ENCODE measurements around the gene ABCC11.

DNA sequence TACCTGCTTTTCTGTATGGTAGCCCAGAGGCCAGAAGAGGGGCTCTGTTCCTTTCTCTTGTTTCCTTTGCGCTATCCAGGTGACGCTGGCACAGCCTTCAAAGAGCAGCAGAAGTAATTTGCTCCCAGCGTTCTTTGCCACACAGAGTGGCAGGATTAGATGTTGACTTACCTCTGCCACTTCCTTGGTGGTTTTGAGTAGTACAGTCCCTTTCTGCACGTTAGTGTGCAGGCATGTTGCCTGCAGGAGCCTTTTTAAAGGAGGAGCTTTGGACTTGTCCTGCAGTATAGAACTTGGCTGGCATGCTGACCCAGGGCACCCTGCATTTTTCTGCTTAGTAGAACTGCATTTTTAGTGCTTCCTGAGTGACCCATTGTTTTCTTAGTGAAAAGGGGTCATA is at the start of gene ABCC11:
- TF ChIP-seq, protein P1, sequence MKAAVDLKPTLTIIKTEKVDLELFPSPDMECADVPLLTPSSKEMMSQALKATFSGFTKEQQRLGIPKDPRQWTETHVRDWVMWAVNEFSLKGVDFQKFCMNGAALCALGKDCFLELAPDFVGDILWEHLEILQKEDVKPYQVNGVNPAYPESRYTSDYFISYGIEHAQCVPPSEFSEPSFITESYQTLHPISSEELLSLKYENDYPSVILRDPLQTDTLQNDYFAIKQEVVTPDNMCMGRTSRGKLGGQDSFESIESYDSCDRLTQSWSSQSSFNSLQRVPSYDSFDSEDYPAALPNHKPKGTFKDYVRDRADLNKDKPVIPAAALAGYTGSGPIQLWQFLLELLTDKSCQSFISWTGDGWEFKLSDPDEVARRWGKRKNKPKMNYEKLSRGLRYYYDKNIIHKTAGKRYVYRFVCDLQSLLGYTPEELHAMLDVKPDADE (CRISPR knock-in tag; IDR thresholded peaks at IDR 0.05) = no peak
- TF ChIP-seq HMG20B (CRISPR knock-in tag; conservative IDR thresholded peaks at IDR 0.05) (no peak), ZZZ3 (CRISPR knock-in tag; IDR thresholded peaks at IDR 0.05; ENCODE audit: borderline replicate concordance) (no peak), ZFP36 (IDR thresholded peaks at IDR 0.05; ENCODE audit: borderline replicate concordance, low read depth, low read length, partially characterized antibody) (no peak), NFRKB (IDR thresholded peaks at IDR 0.05) (no peak), JUND (CRISPR knock-in tag; IDR thresholded peaks at IDR 0.05) (no peak), ZNF496 (CRISPR knock-in tag; IDR thresholded peaks at IDR 0.05; ENCODE audit: insufficient replicate concordance) (no peak), ETV5 (CRISPR knock-in tag; IDR thresholded peaks at IDR 0.05; ENCODE audit: borderline replicate concordance) (no peak), POLR2A (IDR thresholded peaks at IDR 0.05; ENCODE audit: insufficient read depth in 1 of 2, low read depth in 2 of 2, low read length in 2 of 2) (no peak), JUN (CRISPR knock-in tag; IDR thresholded peaks at IDR 0.05) (no peak), BRCA1 (CRISPR knock-in tag; IDR thresholded peaks at IDR 0.05) (no peak)

All from HepG2 (cell line).